ENCODE measurements around the gene CSPG4.
"Not testable (repeated sequence)": the region's sequence is repeated elsewhere in the genome, so short reads cannot be mapped to it uniquely, and the experiment has no call there.

The CSPG4 gene

DNA sequence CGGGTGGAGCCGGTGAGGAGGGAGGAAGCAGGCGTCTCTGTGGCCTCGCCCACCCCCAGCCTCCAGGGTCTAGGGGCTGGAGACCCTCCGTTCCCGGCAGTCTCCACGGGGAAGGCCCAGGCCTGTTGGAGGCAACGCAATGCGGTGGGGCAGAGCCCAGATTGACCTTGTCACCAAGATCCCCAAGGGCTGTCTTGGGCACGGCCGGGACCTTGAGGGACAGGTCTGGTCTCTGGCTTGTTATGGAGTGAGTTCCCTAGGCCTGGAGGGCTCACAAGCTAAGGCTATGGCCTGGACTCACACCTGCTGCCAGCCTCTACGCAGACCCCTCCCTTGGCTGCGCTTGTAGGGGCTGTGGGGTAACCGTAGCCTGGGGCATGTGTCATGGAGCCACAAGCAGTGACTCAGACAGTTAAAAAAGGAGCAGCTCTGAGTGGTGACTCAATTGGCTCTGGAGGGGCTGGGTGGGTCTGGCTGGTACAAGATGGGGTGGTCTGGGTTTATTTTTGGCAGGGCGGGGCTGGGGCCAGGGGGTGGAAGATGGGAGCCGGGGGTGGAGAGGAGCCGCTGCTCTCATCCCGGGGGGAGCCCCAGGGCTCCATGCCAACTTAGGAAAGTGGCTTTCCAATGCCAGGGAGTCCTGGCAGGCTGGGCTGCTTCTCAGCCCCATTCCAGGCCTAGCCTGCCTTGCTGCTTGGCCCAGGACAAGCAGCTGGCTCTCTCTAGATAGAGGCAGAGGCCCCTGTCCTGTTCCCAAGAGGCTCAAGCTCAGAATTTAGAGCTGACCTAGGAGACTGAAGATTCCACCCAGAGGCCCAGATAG, 9.0 kb downstream of the CSPG4 start:
- not testable (repeated sequence) for DNase-seq

GRCh38 chr15:75702436-75702835, 10.2 kb downstream of the CSPG4 start:
- no peak for DNase-seq

DNA sequence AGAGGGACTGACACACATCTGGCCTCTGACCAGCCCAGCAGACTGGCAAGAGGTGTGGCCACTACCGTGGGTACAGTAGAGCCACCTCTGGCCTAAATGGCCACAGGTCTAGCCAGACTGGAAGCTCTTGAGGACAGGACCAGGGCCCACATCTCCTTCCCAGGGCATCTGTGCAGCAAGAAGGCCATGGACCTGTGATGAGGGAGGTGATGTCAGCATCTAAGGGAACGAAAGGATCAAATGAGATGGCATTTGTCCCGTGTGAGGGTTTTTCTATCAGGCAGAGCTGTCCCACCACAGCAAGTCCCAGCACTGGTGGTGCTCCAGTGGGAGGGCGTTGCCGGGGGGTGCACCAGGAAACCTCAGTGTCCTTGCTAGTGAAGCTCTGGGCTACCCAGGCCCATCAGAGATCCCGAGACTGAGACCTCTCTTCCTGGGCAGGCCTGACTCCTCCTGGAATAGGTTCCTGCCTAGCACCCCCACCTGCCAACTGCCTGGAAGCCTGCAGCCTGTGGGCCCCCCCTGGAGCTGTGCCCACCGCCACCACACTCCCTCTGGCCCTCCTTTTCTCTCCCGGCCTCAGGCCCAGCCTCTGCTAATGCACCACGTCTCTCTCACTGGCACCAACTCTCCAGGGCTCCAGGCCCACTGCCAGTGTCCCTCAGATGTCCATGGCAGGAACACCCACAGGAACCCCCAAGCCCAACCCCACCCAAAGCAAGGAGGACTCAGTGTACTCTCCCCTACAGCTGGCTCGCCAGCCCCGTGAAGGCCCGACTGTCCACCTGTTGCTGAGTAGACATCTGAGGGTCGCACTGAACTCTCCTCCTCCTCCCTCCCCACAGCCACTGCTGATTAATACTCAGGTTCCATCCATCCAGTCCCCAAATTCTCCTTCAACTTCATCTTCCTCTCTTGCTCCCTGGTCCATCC, 11.3 kb downstream of the CSPG4 start:
- DNase-seq, result not testable (repeated sequence)

- DNase-seq, result peak; percentile 81
Observed at GRCh38 chr15:75699961-75700874, 12.4 kb downstream of the CSPG4 start.

GRCh38 chr15:75699517-75699916, 13.1 kb downstream of the CSPG4 start:
- DNase-seq, result not testable (repeated sequence)

DNA sequence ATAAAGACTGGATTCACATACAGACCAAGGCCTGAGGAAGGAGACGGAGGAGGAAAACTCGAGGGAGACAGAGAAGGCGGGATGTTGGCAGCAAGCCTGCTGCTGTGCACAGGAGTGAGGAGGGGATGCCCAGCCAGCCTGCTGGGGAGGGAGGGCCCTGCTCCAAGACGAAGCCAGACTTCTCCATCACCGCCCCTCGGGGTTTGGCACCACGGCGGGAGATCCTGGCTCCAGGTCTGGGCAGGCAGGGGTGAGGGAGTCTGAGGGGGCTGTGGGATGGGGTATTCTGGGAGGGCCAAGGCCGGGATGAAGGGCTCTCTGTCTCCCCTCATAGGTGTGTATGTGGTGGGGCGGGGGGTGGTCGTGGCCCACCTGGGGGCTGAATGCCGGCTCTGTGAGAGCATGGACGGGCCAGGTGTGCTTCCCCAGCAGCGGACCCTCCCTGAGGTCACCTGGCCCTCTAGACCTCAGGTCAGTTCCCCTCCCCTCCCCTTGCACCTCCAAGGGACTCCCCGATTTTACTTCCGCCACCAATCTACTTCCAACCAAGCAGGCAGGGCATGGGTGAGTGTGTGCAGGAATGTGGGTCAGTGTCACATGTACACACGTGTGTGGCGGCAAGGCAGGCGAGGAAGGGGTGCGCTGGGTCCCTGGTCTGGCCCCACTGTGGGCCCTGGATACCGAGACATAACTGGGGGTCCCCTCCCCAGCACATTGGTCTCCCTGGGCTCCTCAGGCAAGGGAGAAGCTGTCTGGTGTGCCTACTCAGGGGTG, 14.5 kb downstream of the CSPG4 start:
- not testable (repeated sequence) for DNase-seq

DNA sequence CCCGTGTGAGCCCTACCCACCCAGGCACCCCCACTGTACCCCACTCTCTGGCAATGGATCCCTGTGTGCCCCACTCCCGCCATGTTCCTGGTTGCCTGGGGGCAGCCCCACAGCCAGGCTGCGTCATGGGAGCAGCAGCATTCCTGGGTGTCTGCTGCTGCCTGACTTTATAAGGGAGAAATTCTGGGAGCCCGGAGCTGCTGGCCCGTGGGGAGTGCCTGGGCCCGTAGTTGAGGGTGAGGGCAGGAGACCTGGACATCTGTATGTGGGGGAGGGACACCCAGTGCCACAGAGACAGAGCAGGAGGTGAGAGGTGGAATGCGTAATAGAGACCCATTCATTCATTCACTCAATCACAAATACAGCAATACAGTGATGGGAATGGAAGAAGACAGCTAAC, 15.1 kb downstream of the CSPG4 start:
- no peak for DNase-seq

- no peak for DNase-seq
Observed at GRCh38 chr15:75696854-75697259, 15.8 kb downstream of the CSPG4 start.

- DNase-seq, result no peak
Observed at GRCh38 chr15:75696311-75696720, 16.3 kb downstream of the CSPG4 start.

DNA sequence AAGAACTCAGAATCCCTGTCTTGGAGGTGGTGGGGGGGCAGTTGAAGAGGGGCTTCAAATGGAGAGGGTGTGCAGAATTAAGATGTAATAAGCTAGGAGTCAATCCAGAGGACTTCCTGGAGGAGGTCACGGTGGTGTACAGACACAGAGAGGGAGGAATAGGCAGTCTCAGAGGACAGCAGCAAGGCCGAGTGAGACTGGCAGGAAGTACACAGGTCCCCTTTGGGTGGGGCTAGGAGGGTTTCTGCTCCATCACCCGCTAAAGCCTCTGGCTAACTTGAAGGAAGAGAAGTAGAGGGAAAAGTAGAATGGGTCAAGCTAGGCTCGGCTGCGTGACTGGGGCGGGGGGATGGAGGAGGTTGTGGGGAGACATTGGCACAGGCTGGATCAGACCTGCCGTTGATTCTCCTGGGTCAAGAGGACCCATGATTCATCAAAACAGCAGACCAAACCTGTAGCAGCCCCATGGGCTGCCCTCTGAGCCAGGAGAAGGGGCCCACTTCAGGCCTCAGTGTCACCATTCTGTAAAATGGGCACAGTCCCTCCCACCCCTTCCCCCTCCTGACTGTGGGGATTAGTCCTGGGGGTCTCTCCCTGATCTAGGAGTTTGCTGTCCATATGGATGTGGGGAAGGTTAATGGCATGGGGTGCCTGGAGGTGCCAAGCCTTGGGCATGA, 16.9 kb downstream of the CSPG4 start:
- DNase-seq, result no peak

DNA sequence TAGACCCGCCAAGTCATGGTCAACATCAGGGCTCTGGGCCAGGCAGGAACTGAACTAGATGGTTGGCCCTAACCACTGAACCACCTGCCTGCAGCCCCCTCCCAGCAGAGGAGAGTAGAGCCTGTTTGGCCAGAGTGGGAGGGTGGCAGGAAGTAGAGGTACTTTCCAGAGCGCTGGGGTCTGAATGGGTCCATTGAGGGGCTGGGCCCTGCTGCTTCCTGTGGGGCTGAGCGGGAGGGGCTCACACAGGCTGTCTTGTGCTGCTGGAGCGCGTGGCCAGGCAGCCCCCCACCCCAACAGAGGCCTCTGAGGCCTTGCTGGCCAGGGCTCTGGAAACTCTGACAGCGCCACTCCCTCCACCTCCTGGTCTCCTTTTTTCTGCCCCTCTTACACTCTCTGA, 17.4 kb downstream of the CSPG4 start:
- no peak for DNase-seq

GRCh38 chr15:75694241-75695182, 18.1 kb downstream of the CSPG4 start:
- peak; percentile 97 for DNase-seq

DNA sequence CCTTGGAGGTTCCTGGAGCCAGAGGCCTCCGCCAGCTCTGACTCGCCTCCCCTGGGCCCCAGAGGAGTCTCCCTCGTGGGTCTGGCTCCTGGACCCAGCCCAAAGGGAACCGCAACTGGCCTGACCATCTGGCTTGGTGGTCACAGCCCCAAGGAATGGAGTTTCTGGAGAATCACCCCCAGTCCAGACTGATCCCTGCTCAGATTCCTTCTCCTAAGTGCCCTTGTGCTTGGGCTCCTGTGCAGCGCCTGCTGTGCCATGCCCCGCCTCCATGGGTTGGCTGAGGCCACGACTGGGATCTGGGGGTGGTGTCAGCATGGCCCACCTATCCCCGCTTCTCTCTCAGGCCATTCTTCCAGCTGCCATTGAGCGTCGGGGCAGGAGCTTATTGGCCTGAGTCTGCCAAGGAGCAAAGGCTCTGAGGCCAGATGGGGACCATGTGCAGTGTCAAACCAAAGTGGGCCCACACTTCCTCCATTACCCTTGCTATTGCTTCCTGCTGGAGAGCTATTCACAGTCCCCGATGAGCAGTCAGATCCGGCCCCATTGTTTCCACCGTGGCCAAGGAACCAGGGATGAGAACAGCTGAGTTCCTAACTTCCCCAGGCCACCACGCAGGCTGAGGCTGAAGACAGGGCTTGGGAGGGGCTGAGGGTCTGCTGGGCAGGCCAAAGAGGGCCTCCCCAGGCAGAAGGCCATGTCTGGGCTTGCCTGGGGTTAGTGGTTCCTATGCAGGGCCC, 19.0 kb downstream of the CSPG4 start:
- no peak for DNase-seq

- not testable (repeated sequence) for DNase-seq
Observed at GRCh38 chr15:75693028-75693427, 19.6 kb downstream of the CSPG4 start.

DNA sequence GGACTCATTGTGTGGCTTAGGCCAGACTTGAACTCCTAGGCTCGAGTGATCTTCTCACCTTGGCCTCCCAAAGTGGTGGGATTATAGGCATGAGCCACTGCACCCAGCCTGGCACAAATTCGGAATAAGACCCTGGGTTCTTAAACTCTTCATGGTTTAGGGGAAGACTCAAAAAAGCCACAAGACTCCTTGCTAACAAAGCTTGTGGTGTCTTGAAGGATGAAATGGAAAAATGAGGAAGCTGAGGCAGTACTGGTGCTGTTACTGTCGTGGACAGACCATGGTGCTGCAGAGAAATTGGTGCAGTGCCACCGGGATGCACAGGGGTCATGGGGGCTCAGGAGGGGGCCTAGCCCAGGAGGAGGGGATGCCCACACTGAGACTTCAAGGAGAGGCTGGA, 20.3 kb downstream of the CSPG4 start:
- not testable (repeated sequence) for DNase-seq

DNA sequence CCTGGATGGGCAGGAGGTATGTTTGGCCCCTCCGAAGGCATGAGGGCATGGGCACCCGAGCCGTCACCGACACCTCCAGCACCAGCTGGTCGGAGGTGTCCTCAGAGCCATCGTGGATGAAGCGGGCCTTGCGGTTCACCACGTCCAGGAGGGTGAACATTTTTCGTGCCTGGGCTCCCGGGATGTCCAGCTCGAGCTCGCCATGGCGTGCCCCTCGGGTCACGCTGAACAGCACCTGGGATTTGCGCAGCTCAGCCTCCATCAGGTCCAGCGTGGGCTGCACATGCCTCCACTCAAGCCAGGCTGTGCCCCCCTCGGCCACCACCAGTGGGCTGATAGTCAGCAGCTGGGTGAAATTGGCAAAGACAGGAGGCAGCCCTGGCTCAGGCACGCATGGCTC, 23.2 kb downstream of the CSPG4 start:
- DNase-seq, result not testable (repeated sequence)

DNA sequence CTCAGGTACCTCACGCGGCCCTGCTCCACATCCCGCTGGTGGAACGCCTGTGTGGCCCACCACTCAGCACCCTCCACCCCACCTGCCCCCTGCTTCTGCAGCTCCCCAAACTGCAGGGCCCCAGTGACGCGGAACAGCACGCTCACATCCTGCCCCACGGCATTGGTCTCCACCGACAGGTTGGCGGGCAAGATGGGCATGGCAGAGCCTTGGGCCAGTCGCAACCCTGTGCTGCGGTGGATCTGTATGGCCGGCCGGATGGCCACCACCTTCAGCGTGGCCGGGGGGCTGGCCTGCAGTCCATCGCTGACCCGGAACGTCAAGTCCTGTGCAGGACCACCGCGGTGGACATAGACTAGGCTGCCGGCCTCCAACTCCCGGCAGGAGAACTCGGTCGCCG, 23.8 kb downstream of the CSPG4 start:
- DNase-seq, result no peak

GRCh38 chr15:75688278-75688557, 24.4 kb downstream of the CSPG4 start:
- DNase-seq, result no peak

DNA sequence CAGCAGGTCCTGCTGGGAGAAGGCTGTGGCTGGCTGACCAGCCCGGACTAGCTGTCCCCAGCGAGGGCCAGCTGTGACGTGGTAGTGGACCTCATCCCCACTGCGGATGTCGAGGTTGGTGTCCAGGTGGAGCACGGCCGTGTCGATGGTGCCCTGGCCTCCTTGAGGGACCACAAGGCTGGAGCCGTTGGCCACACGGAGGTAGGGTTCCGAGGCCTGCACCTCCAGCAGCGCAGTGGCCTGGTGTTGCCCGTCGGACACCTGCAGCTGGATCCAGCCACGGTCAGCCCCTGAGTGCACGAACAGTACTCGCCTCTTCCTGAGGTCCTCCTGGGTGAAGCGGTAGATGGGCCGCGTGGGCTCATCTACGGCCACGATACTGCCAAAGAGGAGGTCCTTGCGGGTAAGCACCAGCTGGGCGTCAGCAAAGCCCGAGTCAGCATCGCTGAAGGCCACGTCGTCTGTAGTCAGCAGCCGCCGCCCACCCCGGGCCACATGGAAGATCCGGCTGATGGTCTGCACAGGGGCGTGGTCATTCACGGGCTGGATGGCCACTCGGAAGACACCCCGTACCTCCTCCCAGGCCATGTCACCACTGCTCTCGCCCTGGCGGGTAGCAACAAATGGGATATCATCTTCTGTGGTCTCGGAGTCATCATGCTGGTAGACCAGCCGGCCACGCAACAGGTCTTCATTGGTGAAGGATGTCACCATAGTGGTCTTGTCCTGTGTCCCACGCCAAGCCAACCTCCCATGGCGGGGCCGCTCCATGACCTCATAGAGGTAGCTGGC, 25.0 kb downstream of the CSPG4 start:
- DNase-seq, result no peak
